DOHH2 (cell line): Measurements from ENCODE around the gene RAI1.

Source experiments
- H3F3A ChIP-seq: fragments of 200-600 bp; sonication (generic), shearing (Covaris generic); 2 replicates; pipeline ENCODE4 v1.6.0; 2016; ENCODE audit warnings: antibody characterized with exemption, mild to moderate bottlenecking; ENCODE audit not compliant: control insufficient read depth, insufficient read depth
- H3K27ac ChIP-seq: fragments of 200-600 bp; sonication (generic); 2 replicates; pipeline ENCODE4 v1.5.1; 2014; ENCODE audit warnings: low read depth, mild to moderate bottlenecking, low read length, moderate library complexity
- H3K27me3 ChIP-seq: fragments of 200-600 bp; sonication (generic); 2 replicates; pipeline ENCODE4 v1.6.1; 2014; ENCODE audit warnings: mild to moderate bottlenecking, low read length, mixed read lengths; ENCODE audit not compliant: control insufficient read depth
- H3K36me3 ChIP-seq: fragments of 200-600 bp; sonication (generic); 2 replicates; pipeline ENCODE4 v1.6.1; 2014; ENCODE audit warnings: mild to moderate bottlenecking, low read length, moderate library complexity, mixed read lengths; ENCODE audit not compliant: control insufficient read depth
- H3K4me1 ChIP-seq: fragments of 200-600 bp; sonication (generic); 2 replicates; pipeline ENCODE4 v1.6.1; 2014; ENCODE audit warnings: mild to moderate bottlenecking, low read length, mixed read lengths; ENCODE audit not compliant: control insufficient read depth
- H3K4me2 ChIP-seq: fragments of 200-600 bp; sonication (generic); 2 replicates; pipeline ENCODE4 v1.6.0; 2014; ENCODE audit warnings: mild to moderate bottlenecking, low read length, moderate library complexity
- H3K4me3 ChIP-seq: fragments of 200-600 bp; sonication (generic); 2 replicates; pipeline ENCODE4 v1.5.1; 2014; ENCODE audit warnings: mild to moderate bottlenecking, low read length, mixed read lengths
- H3K79me2 ChIP-seq: fragments of 200-600 bp; sonication (generic); 2 replicates; pipeline ENCODE4 v1.6.1; 2014; ENCODE audit warnings: mild to moderate bottlenecking, low read length, mixed read lengths; ENCODE audit not compliant: control insufficient read depth
- H3K9me2 ChIP-seq: fragments of 200-600 bp; sonication (generic); replicated peaks from 2 replicates; pipeline ENCODE4 v1.6.1; 2014; ENCODE audit warnings: mild to moderate bottlenecking, low read length, mixed read lengths; ENCODE audit not compliant: control insufficient read depth
- H3K9me3 ChIP-seq: fragments of 200-600 bp; sonication (generic); 2 replicates; pipeline ENCODE4 v1.6.1; 2014; ENCODE audit warnings: antibody characterized with exemption, low read length, mixed read lengths; ENCODE audit not compliant: control insufficient read depth, insufficient read depth
- H4K20me1 ChIP-seq: fragments of 200-600 bp; sonication (generic); 2 replicates; pipeline ENCODE4 v1.6.0; 2014; ENCODE audit warnings: low read depth, mild to moderate bottlenecking, antibody characterized with exemption, low read length, moderate library complexity; ENCODE audit not compliant: control insufficient read depth, insufficient read depth
- EZH2phosphoT487 ChIP-seq: fragments of 200-600 bp; sonication (generic); IDR thresholded peaks from 2 replicates; pipeline ENCODE4 v1.6.1; 2017; ENCODE audit warnings: borderline replicate concordance, mild to moderate bottlenecking, antibody characterized with exemption, low read length, moderate library complexity, mixed read lengths
- TF ChIP-seq, protein P1 (sequence below): fragments of 200-600 bp; sonication (generic); IDR thresholded peaks from one replicate; pipeline ENCODE4 v1.5.1; 2014; ENCODE audit warnings: antibody characterized with exemption, mild to moderate bottlenecking, low read depth, low read length; ENCODE audit not compliant: poor library complexity, severe bottlenecking

The RAI1 gene

GRCh38 chr17:17839791-17840707 lies 158.8 kb downstream of the RAI1 start:
- Histone ChIP-seq H3F3A (peaks cover 9% of the 10 kb centered on the region), H3K4me1 (peaks cover 55% of the 10 kb centered on the region), H3K9me3 (no peaks in the 10 kb centered on the region), H3K36me3 (peaks cover 15% of the 10 kb centered on the region), H3K9me2 (no peaks in the 10 kb centered on the region), H3K27me3 (no peaks in the 10 kb centered on the region), H3K4me3 (peak overlapping the region; percentile 78), H3K4me2 (peak overlapping the region; percentile 99), H3K79me2 (peaks cover 33% of the 10 kb centered on the region), H4K20me1 (no peaks in the 10 kb centered on the region), H3K27ac (peak overlapping the region; percentile 81)
- no peak for TF ChIP-seq EZH2phosphoT487
- TF ChIP-seq, protein P1, sequence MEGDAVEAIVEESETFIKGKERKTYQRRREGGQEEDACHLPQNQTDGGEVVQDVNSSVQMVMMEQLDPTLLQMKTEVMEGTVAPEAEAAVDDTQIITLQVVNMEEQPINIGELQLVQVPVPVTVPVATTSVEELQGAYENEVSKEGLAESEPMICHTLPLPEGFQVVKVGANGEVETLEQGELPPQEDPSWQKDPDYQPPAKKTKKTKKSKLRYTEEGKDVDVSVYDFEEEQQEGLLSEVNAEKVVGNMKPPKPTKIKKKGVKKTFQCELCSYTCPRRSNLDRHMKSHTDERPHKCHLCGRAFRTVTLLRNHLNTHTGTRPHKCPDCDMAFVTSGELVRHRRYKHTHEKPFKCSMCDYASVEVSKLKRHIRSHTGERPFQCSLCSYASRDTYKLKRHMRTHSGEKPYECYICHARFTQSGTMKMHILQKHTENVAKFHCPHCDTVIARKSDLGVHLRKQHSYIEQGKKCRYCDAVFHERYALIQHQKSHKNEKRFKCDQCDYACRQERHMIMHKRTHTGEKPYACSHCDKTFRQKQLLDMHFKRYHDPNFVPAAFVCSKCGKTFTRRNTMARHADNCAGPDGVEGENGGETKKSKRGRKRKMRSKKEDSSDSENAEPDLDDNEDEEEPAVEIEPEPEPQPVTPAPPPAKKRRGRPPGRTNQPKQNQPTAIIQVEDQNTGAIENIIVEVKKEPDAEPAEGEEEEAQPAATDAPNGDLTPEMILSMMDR, result no peak

GRCh38 chr17:17840751-17841591 lies 159.7 kb downstream of the RAI1 start:
- Histone ChIP-seq H3K4me3 (peak overlapping the region; percentile 78), H3F3A (peaks cover 9% of the 10 kb centered on the region), H3K9me3 (no peaks in the 10 kb centered on the region), H3K9me2 (no peaks in the 10 kb centered on the region), H3K36me3 (peaks cover 5% of the 10 kb centered on the region), H4K20me1 (no peaks in the 10 kb centered on the region), H3K4me2 (peak overlapping the region; percentile 99), H3K4me1 (peaks cover 45% of the 10 kb centered on the region), H3K79me2 (peaks cover 24% of the 10 kb centered on the region), H3K27ac (peak overlapping the region; percentile 81), H3K27me3 (no peaks in the 10 kb centered on the region)
- no peak for TF ChIP-seq EZH2phosphoT487
- TF ChIP-seq, protein P1, result no peak

- H3K9me2 ChIP-seq, result no peaks in the 10 kb centered on the region
- no peaks in the 10 kb centered on the region for H3K9me3 ChIP-seq
- no peak for TF ChIP-seq EZH2phosphoT487
- TF ChIP-seq, protein P1, result no peak
- H3F3A ChIP-seq, result peaks cover 9% of the 10 kb centered on the region
- 0 out of 2 replicates have a peak overlapping the region, but pooled peaks have one; percentile 99 for H3K4me2 ChIP-seq
- peaks cover 17% of the 10 kb centered on the region for H3K79me2 ChIP-seq
- no peak overlapping the region for H3K27ac ChIP-seq
- no peaks in the 10 kb centered on the region for H3K27me3 ChIP-seq
- H3K36me3 ChIP-seq, result peaks cover 1% of the 10 kb centered on the region; the same call in 1 of the 2 replicates
- peaks cover 44% of the 10 kb centered on the region for H3K4me1 ChIP-seq
- H3K4me3 ChIP-seq, result no peak overlapping the region
- no peaks in the 10 kb centered on the region for H4K20me1 ChIP-seq
These were observed 160.4 kb downstream of the RAI1 start for GRCh38 chr17:17841601-17842025.
